ENCODE results near the gene CDH4.

The CDH4 gene

GRCh38 chr20:61733216-61733615 is 481.2 kb downstream of the CDH4 start:
- no peak for TF ChIP-seq CTCF (conservative IDR thresholded peaks at IDR 0.05)
- TF ChIP-seq ZFX (IDR thresholded peaks at IDR 0.05) = no peak
- no peak overlapping the region for H3K27ac ChIP-seq

GRCh38 chr20:61733891-61734732 is 482.1 kb downstream of the CDH4 start:
- H3K27ac ChIP-seq = no peak overlapping the region
- no peak for TF ChIP-seq ZFX (IDR thresholded peaks at IDR 0.05)
- TF ChIP-seq CTCF (conservative IDR thresholded peaks at IDR 0.05) = no peak

DNA sequence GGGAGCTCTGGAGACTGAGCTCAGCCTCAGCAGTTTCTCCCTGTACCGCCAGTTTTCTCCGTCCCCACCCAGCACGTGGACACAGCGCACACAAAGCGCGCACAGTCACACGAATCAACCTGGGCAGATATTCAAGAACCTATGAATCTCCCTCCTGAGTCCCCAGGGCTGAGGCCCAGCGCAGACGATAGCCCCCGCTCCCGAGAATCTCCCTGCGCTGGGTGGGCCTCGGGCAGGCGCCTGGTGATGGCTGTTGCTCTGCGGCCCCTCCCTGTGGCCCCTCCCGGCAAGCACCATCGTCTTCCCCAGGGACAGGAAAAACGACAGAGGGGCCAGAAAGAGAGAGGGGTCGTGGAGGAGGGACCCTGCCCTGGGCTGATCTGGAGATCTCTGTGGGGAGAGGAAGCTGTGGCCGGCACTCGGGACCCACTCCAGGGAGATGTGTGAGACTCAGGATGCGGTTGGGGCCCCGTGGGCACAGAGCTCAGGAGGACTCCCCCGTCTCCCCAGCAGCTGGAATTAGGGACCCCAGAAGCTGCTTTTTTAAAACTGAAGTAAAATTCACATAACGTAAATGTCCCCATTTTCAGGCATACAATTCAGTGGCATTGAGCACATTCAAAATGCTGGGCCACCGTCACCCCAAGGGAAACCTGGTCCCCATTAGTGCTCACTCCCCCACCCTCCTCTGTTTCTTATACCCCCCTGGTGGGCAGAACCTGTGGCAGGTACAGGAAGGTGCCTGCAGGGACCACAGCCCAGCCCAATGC is 482.9 kb downstream of the CDH4 start:
- TF ChIP-seq ZFX (IDR thresholded peaks at IDR 0.05) = no peak
- no peak for TF ChIP-seq CTCF (conservative IDR thresholded peaks at IDR 0.05)
- H3K27ac ChIP-seq = no peak overlapping the region

GRCh38 chr20:61735503-61735785 is 483.4 kb downstream of the CDH4 start:
- no peak overlapping the region for H3K27ac ChIP-seq
- TF ChIP-seq CTCF (conservative IDR thresholded peaks at IDR 0.05) (no peak), ZFX (IDR thresholded peaks at IDR 0.05) (no peak)

DNA sequence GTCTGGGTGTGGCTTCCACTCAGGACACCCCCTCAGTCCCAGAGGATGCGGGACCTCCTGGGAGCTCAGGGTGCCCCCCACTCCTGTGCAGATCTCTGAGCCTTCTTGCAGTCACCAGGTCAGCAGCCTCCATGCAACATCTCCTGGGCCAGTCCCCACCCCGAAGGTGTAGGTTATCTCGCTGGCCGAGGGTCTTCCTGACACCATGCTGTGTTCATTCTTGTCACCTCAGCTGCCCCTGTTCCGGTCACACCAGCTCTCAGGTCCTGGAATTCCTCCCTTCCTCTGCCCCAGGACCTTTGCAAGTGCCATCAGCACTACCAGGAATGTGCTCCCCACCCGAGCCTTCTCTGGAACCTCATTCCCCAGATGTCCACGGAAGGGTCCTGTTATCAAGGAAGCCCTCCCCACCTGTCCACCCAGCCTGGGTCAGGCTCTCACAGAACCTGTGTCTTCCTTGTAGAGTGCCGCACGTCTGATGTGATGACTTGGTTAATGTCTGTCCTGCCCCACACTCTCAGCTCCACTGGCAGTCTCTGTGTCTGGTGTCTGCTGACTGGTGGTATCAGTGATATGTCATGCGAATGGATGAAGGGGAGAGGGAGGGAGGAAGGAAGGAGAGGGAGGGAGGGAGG is 484.1 kb downstream of the CDH4 start:
- H3K27ac ChIP-seq = no peak overlapping the region

GRCh38 chr20:61736751-61737310 is 484.8 kb downstream of the CDH4 start:
- H3K27ac ChIP-seq = no peak overlapping the region
- no peak for TF ChIP-seq CTCF (conservative IDR thresholded peaks at IDR 0.05)
- no peak for TF ChIP-seq ZFX (IDR thresholded peaks at IDR 0.05)

More for the DNA sequence above, 484.1 kb downstream of the CDH4 start:
- TF ChIP-seq CTCF (conservative IDR thresholded peaks at IDR 0.05) (no peak), ZFX (IDR thresholded peaks at IDR 0.05) (no peak)

Data from C4-2B (cell line).